NCI-H2107 (cell line): Measurements from ENCODE around the gene TMED9.

ENCODE experiments used
- DNase-seq: peaks from one replicate; lab custom pipeline; 2025; lab: John Stamatoyannopoulos, UW

TMED9 gene

DNA sequence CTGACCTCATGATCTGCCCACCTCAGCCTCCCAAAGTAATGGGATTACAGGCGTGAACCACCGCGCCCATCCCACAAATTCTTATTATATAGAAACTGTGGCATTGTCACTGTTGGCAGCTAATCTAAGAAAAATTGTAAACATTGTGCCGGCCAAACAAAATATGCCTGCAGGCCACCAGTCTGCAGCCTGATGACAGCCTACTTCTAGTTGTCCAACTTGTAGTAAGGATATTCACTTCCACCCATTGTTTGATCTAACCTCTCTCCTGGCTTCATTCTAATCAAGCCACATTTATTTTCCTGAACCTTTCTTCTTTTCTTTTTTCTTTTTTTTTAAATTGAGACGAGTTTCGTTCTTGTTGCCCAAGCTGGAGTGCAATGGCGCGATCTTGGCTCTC, 13.7 kb upstream of the TMED9 start:
- DNase-seq, result no peak

DNA sequence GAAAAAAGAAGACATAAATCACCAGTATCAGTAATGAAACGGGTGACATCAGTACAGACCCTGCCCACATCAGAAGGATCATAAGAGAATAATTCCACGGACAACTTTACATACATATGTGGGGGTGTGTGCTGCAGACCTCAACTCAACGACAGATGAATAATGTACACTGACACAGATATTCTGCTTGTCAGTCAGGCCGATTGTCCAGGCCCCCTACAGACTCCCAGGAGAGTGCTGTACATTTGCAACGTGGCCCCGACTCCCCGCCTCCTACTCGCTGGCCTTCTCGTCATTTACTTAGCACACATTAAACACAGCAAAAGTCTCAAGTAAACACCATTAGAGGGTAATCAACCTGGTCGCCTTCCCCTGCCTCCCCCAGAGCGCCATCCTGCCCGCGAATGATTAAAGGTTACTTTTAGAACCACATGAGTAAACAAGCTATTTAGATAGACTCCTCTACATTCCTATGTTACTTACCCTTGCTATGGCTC, 3.5 kb upstream of the TMED9 start:
- no peak for DNase-seq

- DNase-seq, result no peak
Measured at GRCh38 chr5:177590406-177590805, 1.6 kb upstream of the TMED9 start.

- no peak for DNase-seq
Measured at GRCh38 chr5:177591690-177592009, 353 bp upstream of the TMED9 start.

DNA sequence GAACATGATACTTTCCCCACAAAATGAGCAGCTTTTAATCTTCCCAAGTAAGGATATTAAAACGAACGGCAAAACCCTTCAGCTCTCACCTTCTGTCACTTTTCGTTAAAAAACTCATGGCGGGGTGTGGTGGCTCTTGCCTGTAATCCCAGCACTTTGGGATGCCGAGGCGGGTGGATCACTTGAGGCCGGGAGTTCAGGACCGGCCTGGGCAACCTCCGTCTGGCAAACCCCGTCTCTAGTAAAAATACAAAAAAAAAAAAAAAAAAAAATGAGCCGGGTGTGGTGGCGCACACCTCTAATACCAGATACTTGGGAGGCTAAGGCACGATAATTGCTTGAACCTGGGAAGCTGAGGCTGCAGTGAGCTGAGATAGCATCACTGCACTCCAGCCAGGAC, 902 bp downstream of the TMED9 start:
- DNase-seq, result no peak

DNA sequence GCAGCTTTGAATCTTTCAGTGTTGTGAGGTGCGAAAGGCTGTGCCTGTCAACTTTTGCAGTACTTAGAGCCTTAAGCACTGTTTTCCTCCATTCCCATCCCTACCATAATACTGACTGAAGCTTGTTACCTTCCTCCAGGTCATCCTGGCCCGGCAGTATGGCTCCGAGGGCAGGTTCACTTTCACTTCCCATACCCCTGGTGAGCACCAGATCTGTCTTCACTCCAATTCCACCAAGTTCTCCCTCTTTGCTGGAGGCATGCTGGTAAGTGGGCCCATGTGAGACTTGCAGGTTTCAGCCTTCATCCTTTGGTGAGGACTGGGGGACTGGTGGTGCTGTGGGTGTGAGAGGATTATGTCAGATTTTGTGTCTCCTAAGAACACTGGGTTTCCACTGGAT, 1.5 kb downstream of the TMED9 start:
- DNase-seq, result no peak

DNA sequence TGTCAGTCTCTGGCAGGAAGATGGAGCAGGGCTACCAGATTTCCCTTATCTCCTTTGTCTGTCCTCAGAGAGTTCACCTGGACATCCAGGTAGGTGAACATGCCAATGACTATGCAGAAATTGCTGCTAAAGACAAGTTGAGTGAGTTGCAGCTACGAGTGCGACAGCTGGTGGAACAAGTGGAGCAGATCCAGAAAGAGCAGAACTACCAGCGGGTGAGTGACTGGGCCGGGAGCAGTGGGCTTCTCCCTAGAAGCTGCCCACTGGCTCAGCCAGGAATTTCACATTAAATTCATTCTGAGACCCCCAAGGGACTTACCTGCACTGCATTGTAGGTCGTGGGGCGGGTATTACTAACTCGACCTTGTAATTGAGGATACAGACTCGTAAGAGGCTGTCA, 2.1 kb downstream of the TMED9 start:
- no peak for DNase-seq

- no peak for DNase-seq
Measured at GRCh38 chr5:177595026-177595585, 3.1 kb downstream of the TMED9 start.

DNA sequence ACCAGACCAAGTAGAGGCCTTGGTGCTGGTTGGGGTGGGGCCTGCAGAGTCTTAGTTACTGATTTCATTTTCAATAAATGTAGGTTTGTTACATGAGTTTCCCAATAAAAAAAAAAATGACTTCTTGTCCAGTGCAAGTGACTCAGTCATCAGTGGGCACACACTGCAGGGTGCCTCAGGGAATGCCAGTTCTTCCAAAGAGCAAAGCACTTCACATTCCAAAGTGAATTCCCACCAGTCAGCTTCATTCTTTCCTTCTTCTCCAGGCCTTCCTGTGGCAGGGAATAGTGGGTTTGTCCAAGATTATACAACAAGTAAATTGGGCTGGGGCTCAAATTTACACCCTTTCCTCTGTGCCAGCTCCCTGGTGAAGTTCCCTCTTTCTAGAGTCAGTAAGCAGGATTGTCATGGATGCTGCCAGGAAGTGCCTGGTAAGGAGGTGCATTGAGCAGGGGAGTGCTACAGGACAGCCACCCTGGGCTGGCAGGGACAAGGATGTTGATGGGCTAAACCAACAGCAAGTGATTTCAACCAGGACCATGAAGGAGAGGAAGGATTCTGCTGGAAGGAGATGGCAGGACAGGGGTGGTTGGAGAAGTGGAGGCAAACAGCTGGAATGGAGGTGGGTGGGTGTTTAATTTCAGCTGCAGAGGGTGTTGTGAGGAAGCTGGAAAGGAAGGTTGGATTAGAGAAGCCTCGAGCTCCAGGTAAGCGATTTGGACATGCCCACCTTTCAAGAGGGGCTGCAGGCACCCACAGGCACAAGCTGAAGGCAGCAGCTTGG, 4.2 kb downstream of the TMED9 start:
- no peak for DNase-seq

GRCh38 chr5:177596775-177597238, 4.8 kb downstream of the TMED9 start:
- no peak for DNase-seq

- no peak for DNase-seq
Measured at GRCh38 chr5:177598477-177598876, 6.5 kb downstream of the TMED9 start.

DNA sequence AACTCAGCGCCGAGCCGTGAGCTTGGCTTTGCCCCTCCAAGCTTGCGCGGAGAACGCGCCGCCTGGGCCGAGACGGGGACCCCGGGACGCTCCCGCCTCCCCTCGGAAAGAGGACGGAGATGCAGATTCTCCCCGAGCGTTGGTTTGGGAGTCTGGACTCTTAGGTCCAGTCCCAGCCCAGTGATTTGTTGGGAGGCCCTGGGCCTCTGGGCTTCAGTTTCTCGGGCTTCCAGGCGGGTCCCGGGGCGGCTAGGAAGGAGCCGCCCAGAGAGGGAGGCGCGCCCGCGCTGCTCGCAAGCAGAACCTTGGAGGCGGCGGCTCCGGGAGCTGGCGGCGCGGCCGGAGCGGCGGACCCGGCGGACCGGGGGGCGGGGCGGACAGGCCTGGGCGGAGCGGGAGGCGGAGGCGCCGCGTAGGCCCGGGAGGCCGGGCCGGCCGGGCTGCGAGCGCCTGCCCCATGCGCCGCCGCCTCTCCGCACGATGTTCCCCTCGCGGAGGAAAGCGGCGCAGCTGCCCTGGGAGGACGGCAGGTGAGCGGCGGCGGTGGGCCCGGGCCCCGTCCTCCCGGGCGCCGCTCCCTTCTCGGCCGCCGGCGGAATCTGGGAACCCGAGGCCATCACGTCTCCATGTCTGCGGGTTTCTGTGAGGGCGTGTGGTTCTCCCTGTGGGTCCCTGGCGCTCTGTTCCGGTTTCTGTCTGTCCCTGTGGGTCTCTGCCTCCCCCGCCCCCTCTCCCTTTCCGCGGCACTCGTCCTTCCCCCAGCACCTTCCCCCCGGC, 7.9 kb downstream of the TMED9 start, which contains the start of gene B4GALT7:
TSS of gene B4GALT7 (plus strand) at position 402 of the 777 bp plus-strand sequence. CDS start at position 481, 79 bp downstream.
- peak; percentile 50 for DNase-seq

GRCh38 chr5:177600508-177601018, 8.6 kb downstream of the TMED9 start:
- DNase-seq, result no peak

DNA sequence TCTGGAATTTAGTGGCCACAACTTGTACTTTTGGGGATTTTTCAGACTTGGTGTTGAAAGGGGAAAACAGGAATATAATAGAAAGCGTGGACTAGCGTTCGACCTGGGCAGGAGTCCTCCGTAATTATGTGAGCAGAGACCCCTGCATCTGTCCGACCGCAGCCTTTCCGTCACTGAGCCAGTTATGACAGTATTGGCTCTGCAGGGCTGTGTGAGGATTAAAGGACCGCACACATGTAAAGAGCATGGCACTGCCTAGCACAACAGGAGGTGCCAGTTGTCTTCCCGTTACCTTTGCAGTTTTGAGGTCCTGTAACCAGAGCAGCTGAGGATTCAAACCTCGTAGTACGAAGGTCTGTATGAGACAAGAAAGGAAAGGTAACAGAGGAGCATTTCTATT, 9.1 kb downstream of the TMED9 start:
- DNase-seq, result no peak

DNA sequence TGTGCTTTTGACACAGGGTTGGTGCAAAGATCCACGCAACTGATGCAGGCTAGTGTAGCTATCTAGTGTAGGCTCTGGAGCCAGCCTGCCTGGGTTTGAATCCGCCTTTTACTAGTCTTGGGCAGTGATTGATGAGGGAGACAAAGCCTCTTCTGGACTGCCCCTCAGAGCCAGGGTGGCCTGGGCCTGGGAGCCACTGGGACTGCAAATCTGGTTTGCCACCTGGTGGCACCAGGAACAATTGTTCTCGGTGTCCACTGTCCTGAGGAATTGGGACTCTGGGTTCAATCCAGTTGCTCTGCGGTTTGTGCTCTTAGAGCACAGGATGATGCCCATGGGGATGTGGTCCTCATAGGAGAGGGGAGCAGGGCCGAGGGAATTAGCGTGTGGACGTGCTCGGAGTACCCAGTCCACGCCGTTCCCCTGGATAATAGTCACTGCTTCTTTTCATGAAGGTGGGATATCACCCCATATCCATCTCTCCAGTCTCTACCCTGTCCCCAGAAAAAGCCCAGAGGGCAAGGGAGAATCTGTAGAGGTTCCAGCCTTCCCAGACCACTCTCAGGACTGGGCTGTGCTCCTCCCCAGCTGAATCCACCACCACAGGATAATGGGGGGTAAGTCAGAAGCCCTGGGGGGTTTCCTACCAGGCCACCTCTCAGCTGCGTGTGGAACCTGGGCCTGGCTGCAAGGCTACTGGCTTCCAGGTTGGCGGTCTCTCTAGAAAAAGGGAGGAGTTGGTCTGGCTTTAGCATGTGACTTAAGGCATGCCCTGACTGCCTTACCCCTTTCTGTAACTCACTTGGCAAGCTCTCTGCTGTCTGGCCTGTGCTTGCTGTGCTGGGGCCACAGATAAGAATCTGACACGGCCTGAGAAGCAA, 9.8 kb downstream of the TMED9 start:
- no peak for DNase-seq

GRCh38 chr5:177602458-177602830, 10.4 kb downstream of the TMED9 start:
- DNase-seq, result no peak

GRCh38 chr5:177603631-177604030, 11.6 kb downstream of the TMED9 start:
- DNase-seq, result no peak

GRCh38 chr5:177604116-177604521, 12.1 kb downstream of the TMED9 start:
- no peak for DNase-seq

- DNase-seq, result no peak
Measured at GRCh38 chr5:177604656-177605055, 12.7 kb downstream of the TMED9 start.

GRCh38 chr5:177605078-177605477, 13.1 kb downstream of the TMED9 start:
- no peak for DNase-seq

DNA sequence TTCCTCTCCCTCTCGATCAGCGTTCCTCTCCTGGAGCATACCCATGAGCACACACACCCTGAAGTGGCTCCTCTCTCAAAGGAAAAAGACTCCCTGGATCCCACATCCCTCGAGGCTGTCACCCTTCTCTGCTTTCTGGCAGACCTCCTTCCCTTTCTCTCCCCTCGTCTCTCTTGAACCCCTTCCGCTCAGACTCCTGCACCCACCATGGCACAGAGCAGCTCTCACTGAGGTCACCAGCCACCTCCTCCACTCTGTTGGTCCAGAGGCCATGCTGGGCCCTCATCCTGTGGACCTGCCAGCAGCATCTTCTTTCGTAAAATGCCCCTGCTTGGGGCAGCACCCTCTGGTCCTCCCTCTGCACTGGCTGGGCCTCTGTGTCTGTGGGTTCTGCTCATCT, 13.7 kb downstream of the TMED9 start:
- DNase-seq, result no peak
